H9 (cell line): ENCODE data around the gene GAREM1. TPM values are rescaled to one million over a fixed set of nuclear protein-coding genes. Genes with fewer than 3 reads are reported as not detected.
A peak's percentile ranks its signal among the peaks of the same experiment; 100 is the strongest.

Experiments used
- DNase-seq: peaks from one replicate; pipeline ENCODE4 v3.0.0-alpha.2; 2017
- H2AFZ ChIP-seq: one replicate; pipeline ENCODE4 v1.6.1; 2013; ENCODE audit warnings: mild to moderate bottlenecking, low read length, control low read depth, moderate library complexity
- H2AK5ac ChIP-seq: 2 replicates; pipeline ENCODE4 v1.6.1; 2013; ENCODE audit warnings: low read length, control low read depth, mixed read lengths; ENCODE audit not compliant: insufficient read length
- H2BK120ac ChIP-seq: one replicate; pipeline ENCODE4 v1.6.1; 2013; ENCODE audit warnings: low read depth, mild to moderate bottlenecking, low read length, control low read depth, inconsistent platforms; ENCODE audit not compliant: poor library complexity, severe bottlenecking
- H2BK12ac ChIP-seq: 2 replicates; pipeline ENCODE4 v1.6.1; 2013; ENCODE audit warnings: low read length, control low read depth, mixed read lengths, low read depth; ENCODE audit not compliant: insufficient read length
- H2BK15ac ChIP-seq: 2 replicates; pipeline ENCODE4 v1.6.1; 2013; ENCODE audit warnings: low read depth, low read length, control low read depth
- H2BK20ac ChIP-seq: one replicate; pipeline ENCODE4 v1.6.1; 2013; ENCODE audit warnings: low read depth, mild to moderate bottlenecking, low read length, control low read depth, inconsistent platforms; ENCODE audit not compliant: poor library complexity, severe bottlenecking
- H2BK5ac ChIP-seq: 2 replicates; pipeline ENCODE4 v1.6.1; 2013; ENCODE audit warnings: low read length, control low read depth, mixed read lengths; ENCODE audit not compliant: insufficient read length
- H3K14ac ChIP-seq: 2 replicates; pipeline ENCODE4 v1.6.1; 2013; ENCODE audit warnings: low read length, control low read depth; ENCODE audit not compliant: insufficient read depth
- H3K18ac ChIP-seq: 2 replicates; pipeline ENCODE4 v1.6.1; 2013; ENCODE audit warnings: low read depth, mild to moderate bottlenecking, mixed read lengths, low read length, control low read depth; ENCODE audit not compliant: insufficient read length
- H3K23ac ChIP-seq: 2 replicates; pipeline ENCODE4 v1.6.1; 2013; ENCODE audit warnings: low read length, control low read depth, mixed read lengths, low read depth; ENCODE audit not compliant: insufficient read length
- H3K23me2 ChIP-seq: 2 replicates; pipeline ENCODE4 v1.6.1; 2013; ENCODE audit warnings: low read depth, mild to moderate bottlenecking, mixed read lengths, low read length, control low read depth; ENCODE audit not compliant: insufficient read length, poor library complexity, severe bottlenecking
- H3K27ac ChIP-seq: 2 replicates; pipeline ENCODE4 v1.5.1; 2013; ENCODE audit warnings: low read length, control low read depth, mixed read lengths, low read depth; ENCODE audit not compliant: insufficient read length
- H3K27me3 ChIP-seq: 2 replicates; pipeline ENCODE4 v1.6.1; 2013; ENCODE audit warnings: low read length, control low read depth, inconsistent platforms; ENCODE audit not compliant: insufficient read depth
- H3K4ac ChIP-seq: 2 replicates; pipeline ENCODE4 v1.6.1; 2013; ENCODE audit warnings: low read depth, mild to moderate bottlenecking, control low read depth, inconsistent platforms, low read length, moderate library complexity
- H3K4me1 ChIP-seq: 2 replicates; pipeline ENCODE4 v1.6.1; 2013; ENCODE audit warnings: low read length, control low read depth, inconsistent platforms; ENCODE audit not compliant: insufficient read depth
- H3K4me2 ChIP-seq: 2 replicates; pipeline ENCODE4 v1.6.1; 2013; ENCODE audit warnings: low read length, control low read depth, mixed read lengths; ENCODE audit not compliant: insufficient read length, insufficient read depth
- H3K56ac ChIP-seq: 2 replicates; pipeline ENCODE4 v1.6.1; 2013; ENCODE audit warnings: low read depth, mild to moderate bottlenecking, mixed read lengths, low read length, control low read depth; ENCODE audit not compliant: insufficient read length
- H3K79me1 ChIP-seq: 2 replicates; pipeline ENCODE4 v1.6.1; 2013; ENCODE audit warnings: low read depth, mild to moderate bottlenecking, moderate library complexity, low read length, control low read depth, inconsistent platforms; ENCODE audit not compliant: insufficient read depth, poor library complexity, severe bottlenecking
- H3K79me2 ChIP-seq: 2 replicates; pipeline ENCODE4 v1.6.1; 2013; ENCODE audit warnings: low read length, control low read depth, inconsistent platforms; ENCODE audit not compliant: insufficient read depth
- H3K9ac ChIP-seq: 2 replicates; pipeline ENCODE4 v1.6.1; 2013; ENCODE audit warnings: low read length, control low read depth, mixed read lengths; ENCODE audit not compliant: insufficient read length; ENCODE audit errors: extremely low read depth
- H3K9me3 ChIP-seq: one replicate; pipeline ENCODE4 v1.6.1; 2013; ENCODE audit warnings: low read depth, low read length, inconsistent platforms; ENCODE audit not compliant: control insufficient read depth
- H3T11ph ChIP-seq: one replicate; pipeline ENCODE4 v1.6.1; 2013; ENCODE audit warnings: mild to moderate bottlenecking, low read length, control low read depth, inconsistent platforms
- H4K20me1 ChIP-seq: one replicate; pipeline ENCODE4 v1.6.1; 2013; ENCODE audit not compliant: control insufficient read depth, insufficient read length, insufficient read depth
- H4K5ac ChIP-seq: 2 replicates; pipeline ENCODE4 v1.6.1; 2013; ENCODE audit warnings: low read depth, mild to moderate bottlenecking, mixed read lengths, low read length, control low read depth; ENCODE audit not compliant: insufficient read length
- H4K8ac ChIP-seq: replicated peaks from 2 replicates; pipeline ENCODE4 v1.6.1; 2013; ENCODE audit warnings: low read length, control low read depth, mixed read lengths, low read depth; ENCODE audit not compliant: insufficient read length
- H4K91ac ChIP-seq: 2 replicates; pipeline ENCODE4 v1.6.1; 2013; ENCODE audit warnings: low read depth, mild to moderate bottlenecking, moderate library complexity, mixed read lengths, low read length, control low read depth; ENCODE audit not compliant: insufficient read length
- H3K27ac Mint-ChIP-seq, 3 experiments: 2 replicates in 2 of 3; 3 replicates in 1 of 3; pipeline ENCODE4 v1.8.0; 2020 to 2021; ENCODE audit warnings: mixed read lengths in 3 of 3, mild to moderate bottlenecking in 1 of 3, moderate library complexity in 1 of 3
- H3K27me3 Mint-ChIP-seq: 2 replicates; pipeline ENCODE4 v1.8.0; 2021; ENCODE audit warnings: low read depth, mild to moderate bottlenecking, moderate library complexity, mixed read lengths
- H3K36me3 Mint-ChIP-seq, 3 experiments: 2 replicates in 2 of 3; 3 replicates in 1 of 3; pipeline ENCODE4 v1.8.0; 2020 to 2021; ENCODE audit warnings: low read depth in 3 of 3, mixed read lengths in 3 of 3; ENCODE audit not compliant: insufficient read depth in 1 of 3
- H3K4me1 Mint-ChIP-seq, 2 experiments: 2 replicates each; pipeline ENCODE4 v1.8.0; 2020; ENCODE audit warnings: mixed read lengths in 2 of 2
- H3K4me3 Mint-ChIP-seq, 2 experiments: 2 replicates in 1 of 2; 3 replicates in 1 of 2; pipeline ENCODE4 v1.8.0; 2020 to 2021; ENCODE audit warnings: mild to moderate bottlenecking in 2 of 2, mixed read lengths in 2 of 2, moderate library complexity in 1 of 2
- H3K9me3 Mint-ChIP-seq, 2 experiments: 2 replicates in 1 of 2; 3 replicates in 1 of 2; pipeline ENCODE4 v1.8.0; 2020; ENCODE audit warnings: mild to moderate bottlenecking in 2 of 2, mixed read lengths in 2 of 2, moderate library complexity in 1 of 2
- WGBS: extraction: QIAGEN DNeasy Blood & Tissue Kit; methylation state at CpG from one replicate; pipeline ENCODE4 v1.1.7; 2013; ENCODE audit warnings: missing lambda C conversion rate, low lambda C conversion rate, mixed read lengths; ENCODE audit not compliant: insufficient read length; ENCODE audit errors: extremely low coverage; 5-methylcytosine and 5-hydroxymethylcytosine counted together
- total RNA-seq: library from RNA; stranded (reverse); gene quantifications from 2 replicates; pipeline ENCODE4 v1.2.1, GENCODE V29; 2021
- TF ChIP-seq, protein P1 (sequence below): fragments of 200-600 bp; sonication (generic); conservative IDR thresholded peaks from 3 replicates; pipeline ENCODE4 v1.8.0; 2021; ENCODE audit warnings: antibody characterized with exemption, mild to moderate bottlenecking

GAREM1 gene
- total RNA-seq, 1 experiment from 2014 or later: 4.4 TPM

DNA sequence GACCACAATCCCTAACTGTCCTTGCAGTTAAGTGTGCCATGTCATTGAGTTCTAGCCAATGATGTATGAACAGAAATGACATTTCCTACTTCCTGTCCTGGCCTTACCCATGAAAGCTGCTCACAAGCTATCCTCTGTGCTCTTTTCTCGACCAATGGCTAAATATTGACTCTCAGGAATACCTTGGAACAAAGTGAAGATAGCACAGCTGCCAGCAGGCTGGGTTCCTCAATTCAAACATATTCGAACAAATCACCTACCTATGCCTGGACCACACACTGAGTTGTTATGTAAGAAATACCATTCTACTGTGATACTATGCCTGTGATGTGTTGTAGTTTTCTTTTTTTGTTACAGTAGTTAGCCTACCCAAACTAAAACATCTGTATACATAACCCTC lies 65.1 kb downstream of the GAREM1 start:
- Histone ChIP-seq H4K5ac (no peak overlapping the region), H3K9me3 (no peaks in the 10 kb centered on the region), H2BK120ac (no peak overlapping the region), H2AK5ac (no peak overlapping the region), H3K23ac (no peak overlapping the region), H3K4me2 (no peak overlapping the region), H2AFZ (no peak overlapping the region), H3K9ac (no peak overlapping the region), H3K4me1 (peaks cover 4% of the 10 kb centered on the region; the same call in 1 of the 2 replicates), H2BK15ac (no peak overlapping the region), H3K27me3 (no peaks in the 10 kb centered on the region), H2BK20ac (no peak overlapping the region), H4K20me1 (no peaks in the 10 kb centered on the region), H4K91ac (no peak overlapping the region), H3K79me2 (no peaks in the 10 kb centered on the region), H2BK5ac (peak overlapping the region; percentile 70), H3K23me2 (no peaks in the 10 kb centered on the region), H4K8ac (no peak overlapping the region), H3K56ac (no peak overlapping the region), H3K18ac (no peak overlapping the region), H3K14ac (no peak overlapping the region), H3K79me1 (no peaks in the 10 kb centered on the region), H2BK12ac (no peak overlapping the region), H3K4ac (no peak overlapping the region), H3K27ac (no peak overlapping the region), H3T11ph (no peak overlapping the region)
- TF ChIP-seq, protein P1, sequence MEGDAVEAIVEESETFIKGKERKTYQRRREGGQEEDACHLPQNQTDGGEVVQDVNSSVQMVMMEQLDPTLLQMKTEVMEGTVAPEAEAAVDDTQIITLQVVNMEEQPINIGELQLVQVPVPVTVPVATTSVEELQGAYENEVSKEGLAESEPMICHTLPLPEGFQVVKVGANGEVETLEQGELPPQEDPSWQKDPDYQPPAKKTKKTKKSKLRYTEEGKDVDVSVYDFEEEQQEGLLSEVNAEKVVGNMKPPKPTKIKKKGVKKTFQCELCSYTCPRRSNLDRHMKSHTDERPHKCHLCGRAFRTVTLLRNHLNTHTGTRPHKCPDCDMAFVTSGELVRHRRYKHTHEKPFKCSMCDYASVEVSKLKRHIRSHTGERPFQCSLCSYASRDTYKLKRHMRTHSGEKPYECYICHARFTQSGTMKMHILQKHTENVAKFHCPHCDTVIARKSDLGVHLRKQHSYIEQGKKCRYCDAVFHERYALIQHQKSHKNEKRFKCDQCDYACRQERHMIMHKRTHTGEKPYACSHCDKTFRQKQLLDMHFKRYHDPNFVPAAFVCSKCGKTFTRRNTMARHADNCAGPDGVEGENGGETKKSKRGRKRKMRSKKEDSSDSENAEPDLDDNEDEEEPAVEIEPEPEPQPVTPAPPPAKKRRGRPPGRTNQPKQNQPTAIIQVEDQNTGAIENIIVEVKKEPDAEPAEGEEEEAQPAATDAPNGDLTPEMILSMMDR: no peak
- H3K4me3 Mint-ChIP-seq: no peak overlapping the region
- H3K36me3 Mint-ChIP-seq: no peaks in the 10 kb centered on the region; a peak in 1 of 7 replicates
- H3K4me1 Mint-ChIP-seq: peaks cover 6 to 7% of the 10 kb centered on the region in 2 experiments
- H3K27ac Mint-ChIP-seq: peak overlapping the region in 1 of 3 experiments; percentile 68; a peak in 3 of 7 replicates
- no CpG with 5 or more reads among the region's 2 CpGs for WGBS
- H3K27me3 Mint-ChIP-seq: no peaks in the 10 kb centered on the region
- peaks cover 0 to 3% of the 10 kb centered on the region in 2 experiments; a peak in 3 of 5 replicates for H3K9me3 Mint-ChIP-seq
- DNase-seq: no peak
